Spleen (tissue), 7 donors: ENCODE measurements around the gene FGD4.

Source experiments
- POLR2A ChIP-seq, 3 donors: fragments of 450-650 bp; IDR thresholded peaks; one replicate each; pipeline ENCODE4 v1.5.1; 2017; ENCODE audit warnings: antibody characterized with exemption in 3 of 3, mild to moderate bottlenecking in 1 of 3
- POLR2AphosphoS5 ChIP-seq, 3 donors: sonication (generic); formaldehyde crosslinking; IDR thresholded peaks; one replicate each; pipeline ENCODE4 v1.5.1; 2017; ENCODE audit warnings: antibody characterized with exemption in 3 of 3
- TF ChIP-seq, protein P1 (sequence below), 11 experiments: fragments of 200-600 bp in 7 of 11; fragments of 450-650 bp in 4 of 11; sonication (generic) in 4 of 11; IDR thresholded peaks in 8 of 11; conservative IDR thresholded peaks in 3 of 11; 1 replicate in 7 of 11; 2 replicates in 4 of 11; pipeline versions ENCODE4 v1.4.0 to v1.8.0; 2016 to 2021; ENCODE audit warnings: antibody characterized with exemption in 11 of 11, inconsistent platforms in 4 of 11, mild to moderate bottlenecking in 1 of 11
- donor health status: DM: no; HTN: no; CAD: no; lungs with moderate emphysema.
- donor health status: DM: no; HTN: no; CAD: no.
- donor health status: DM: no; HTN: no; CAD: no.

DNA sequence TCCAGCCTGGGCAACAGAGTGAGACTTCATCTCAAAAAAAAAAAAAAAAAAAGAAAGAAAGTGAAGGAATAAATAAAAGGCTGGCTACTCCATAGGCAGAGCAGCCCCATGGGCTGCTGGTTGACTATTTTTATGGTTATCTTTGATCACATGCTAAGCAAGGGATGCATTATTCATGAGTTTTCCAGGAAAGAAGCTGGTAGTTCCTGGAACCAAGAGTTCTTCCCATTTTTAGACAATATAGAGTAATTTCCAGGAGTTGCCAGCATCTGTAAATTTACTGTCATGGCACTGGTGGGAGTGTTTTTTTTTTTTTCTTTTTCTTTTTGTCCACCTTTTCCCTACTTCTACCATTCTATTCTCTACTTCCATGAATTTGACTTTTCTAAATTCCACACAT lies 24.2 kb downstream of the FGD4 start:
- TF ChIP-seq POLR2AphosphoS5 (IDR thresholded peaks at IDR 0.05), result no peak
- TF ChIP-seq, protein P1, sequence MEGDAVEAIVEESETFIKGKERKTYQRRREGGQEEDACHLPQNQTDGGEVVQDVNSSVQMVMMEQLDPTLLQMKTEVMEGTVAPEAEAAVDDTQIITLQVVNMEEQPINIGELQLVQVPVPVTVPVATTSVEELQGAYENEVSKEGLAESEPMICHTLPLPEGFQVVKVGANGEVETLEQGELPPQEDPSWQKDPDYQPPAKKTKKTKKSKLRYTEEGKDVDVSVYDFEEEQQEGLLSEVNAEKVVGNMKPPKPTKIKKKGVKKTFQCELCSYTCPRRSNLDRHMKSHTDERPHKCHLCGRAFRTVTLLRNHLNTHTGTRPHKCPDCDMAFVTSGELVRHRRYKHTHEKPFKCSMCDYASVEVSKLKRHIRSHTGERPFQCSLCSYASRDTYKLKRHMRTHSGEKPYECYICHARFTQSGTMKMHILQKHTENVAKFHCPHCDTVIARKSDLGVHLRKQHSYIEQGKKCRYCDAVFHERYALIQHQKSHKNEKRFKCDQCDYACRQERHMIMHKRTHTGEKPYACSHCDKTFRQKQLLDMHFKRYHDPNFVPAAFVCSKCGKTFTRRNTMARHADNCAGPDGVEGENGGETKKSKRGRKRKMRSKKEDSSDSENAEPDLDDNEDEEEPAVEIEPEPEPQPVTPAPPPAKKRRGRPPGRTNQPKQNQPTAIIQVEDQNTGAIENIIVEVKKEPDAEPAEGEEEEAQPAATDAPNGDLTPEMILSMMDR (IDR thresholded peaks at IDR 0.05 in 8 of 11, conservative IDR thresholded peaks at IDR 0.05 in 3 of 11), result no peak
- TF ChIP-seq POLR2A (IDR thresholded peaks at IDR 0.05), result no peak
